IPS DF 4.7 (cell line): ENCODE results near the gene ARHGAP33.

Experiments
- DNase-seq: peaks from one replicate; pipeline ENCODE4 v3.0.0-alpha.2; 2013; ENCODE audit warnings: low spot score; ENCODE audit errors: extremely low read depth

The ARHGAP33 gene, protein sequence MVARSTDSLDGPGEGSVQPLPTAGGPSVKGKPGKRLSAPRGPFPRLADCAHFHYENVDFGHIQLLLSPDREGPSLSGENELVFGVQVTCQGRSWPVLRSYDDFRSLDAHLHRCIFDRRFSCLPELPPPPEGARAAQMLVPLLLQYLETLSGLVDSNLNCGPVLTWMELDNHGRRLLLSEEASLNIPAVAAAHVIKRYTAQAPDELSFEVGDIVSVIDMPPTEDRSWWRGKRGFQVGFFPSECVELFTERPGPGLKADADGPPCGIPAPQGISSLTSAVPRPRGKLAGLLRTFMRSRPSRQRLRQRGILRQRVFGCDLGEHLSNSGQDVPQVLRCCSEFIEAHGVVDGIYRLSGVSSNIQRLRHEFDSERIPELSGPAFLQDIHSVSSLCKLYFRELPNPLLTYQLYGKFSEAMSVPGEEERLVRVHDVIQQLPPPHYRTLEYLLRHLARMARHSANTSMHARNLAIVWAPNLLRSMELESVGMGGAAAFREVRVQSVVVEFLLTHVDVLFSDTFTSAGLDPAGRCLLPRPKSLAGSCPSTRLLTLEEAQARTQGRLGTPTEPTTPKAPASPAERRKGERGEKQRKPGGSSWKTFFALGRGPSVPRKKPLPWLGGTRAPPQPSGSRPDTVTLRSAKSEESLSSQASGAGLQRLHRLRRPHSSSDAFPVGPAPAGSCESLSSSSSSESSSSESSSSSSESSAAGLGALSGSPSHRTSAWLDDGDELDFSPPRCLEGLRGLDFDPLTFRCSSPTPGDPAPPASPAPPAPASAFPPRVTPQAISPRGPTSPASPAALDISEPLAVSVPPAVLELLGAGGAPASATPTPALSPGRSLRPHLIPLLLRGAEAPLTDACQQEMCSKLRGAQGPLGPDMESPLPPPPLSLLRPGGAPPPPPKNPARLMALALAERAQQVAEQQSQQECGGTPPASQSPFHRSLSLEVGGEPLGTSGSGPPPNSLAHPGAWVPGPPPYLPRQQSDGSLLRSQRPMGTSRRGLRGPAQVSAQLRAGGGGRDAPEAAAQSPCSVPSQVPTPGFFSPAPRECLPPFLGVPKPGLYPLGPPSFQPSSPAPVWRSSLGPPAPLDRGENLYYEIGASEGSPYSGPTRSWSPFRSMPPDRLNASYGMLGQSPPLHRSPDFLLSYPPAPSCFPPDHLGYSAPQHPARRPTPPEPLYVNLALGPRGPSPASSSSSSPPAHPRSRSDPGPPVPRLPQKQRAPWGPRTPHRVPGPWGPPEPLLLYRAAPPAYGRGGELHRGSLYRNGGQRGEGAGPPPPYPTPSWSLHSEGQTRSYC

DNA sequence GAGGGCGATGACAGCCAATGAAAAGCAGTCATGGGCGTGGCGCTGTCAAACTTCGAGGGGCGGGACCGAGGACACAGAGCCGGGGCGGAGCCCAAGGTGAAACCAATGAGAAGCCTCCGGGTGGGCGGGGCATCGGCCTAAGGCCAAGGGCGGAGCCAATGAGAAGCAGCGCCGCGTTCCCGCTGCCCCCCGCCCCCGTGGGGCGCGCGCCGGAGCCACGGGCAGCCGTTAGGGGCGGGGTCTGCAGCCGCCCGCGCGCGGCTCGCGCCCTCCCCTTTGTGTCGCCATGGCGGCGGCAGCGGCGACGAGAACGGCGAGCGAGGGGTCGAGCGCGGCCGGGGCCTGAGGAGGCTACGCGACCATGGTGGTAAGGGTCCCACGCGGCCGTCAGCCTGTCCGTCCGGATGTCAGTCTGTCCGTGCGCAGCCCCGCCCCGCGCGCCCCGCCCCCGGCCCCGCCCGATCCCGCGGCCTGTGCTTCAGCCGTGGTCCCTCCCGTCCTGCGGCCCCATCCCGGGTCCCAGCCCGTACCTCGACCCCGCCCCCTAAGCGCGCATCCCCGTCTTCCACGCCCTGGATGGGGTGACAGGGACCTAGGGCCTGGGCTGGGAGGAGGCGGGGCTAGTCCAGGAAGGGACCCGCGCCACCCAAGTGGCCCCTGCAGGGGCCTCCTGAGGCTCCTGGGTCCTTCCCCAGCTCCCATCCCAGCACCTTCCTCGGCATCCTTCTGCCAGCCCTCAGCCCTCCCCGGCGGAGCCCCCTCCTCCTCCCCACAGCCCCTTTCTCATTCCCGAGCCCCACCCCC, at the start of gene ARHGAP33:
Gene ARHGAP33, plus strand, starts transcription at position 267 of the 804 bp plus-strand sequence. Its CDS starts 95 bp downstream, at position 362.
- DNase-seq, result no peak

- DNase-seq, result no peak
These were observed 48.1 kb upstream of the ARHGAP33 start for GRCh38 chr19:35727053-35727955.

- no peak for DNase-seq
These were observed 47.2 kb upstream of the ARHGAP33 start for GRCh38 chr19:35727956-35728706.

- no peak for DNase-seq
These were observed 46.3 kb upstream of the ARHGAP33 start for GRCh38 chr19:35729021-35729420.

GRCh38 chr19:35729763-35730162, 45.6 kb upstream of the ARHGAP33 start:
- no peak for DNase-seq

- DNase-seq, result no peak
These were observed 45.0 kb upstream of the ARHGAP33 start for GRCh38 chr19:35730326-35730725.

GRCh38 chr19:35731353-35731752, 44.0 kb upstream of the ARHGAP33 start:
- no peak for DNase-seq

- DNase-seq, result no peak
These were observed 43.5 kb upstream of the ARHGAP33 start for GRCh38 chr19:35731779-35732405.

GRCh38 chr19:35732540-35733179, 42.7 kb upstream of the ARHGAP33 start:
- DNase-seq, result no peak

GRCh38 chr19:35733180-35734125, 41.9 kb upstream of the ARHGAP33 start:
- DNase-seq, result no peak

DNA sequence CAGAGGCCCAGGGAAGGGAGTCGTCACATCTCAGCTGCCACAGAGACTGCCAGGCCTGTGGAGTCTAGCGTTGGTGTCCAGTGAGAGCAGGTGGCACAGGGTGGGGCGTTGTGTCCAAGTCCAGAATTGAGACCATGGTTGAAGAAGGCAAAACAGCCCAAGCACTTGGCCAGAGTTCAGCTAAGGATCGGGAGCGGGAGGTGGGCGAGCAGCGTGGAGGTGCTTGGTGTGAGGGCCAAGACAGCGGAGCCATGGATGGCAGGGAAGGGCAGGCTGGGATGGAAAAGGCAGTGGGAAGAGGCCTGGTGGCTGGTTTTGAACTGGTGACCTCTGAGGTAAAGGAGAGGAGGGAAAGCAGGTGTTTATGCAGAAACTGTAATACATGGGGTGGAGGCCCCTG, 41.1 kb upstream of the ARHGAP33 start:
- no peak for DNase-seq

DNA sequence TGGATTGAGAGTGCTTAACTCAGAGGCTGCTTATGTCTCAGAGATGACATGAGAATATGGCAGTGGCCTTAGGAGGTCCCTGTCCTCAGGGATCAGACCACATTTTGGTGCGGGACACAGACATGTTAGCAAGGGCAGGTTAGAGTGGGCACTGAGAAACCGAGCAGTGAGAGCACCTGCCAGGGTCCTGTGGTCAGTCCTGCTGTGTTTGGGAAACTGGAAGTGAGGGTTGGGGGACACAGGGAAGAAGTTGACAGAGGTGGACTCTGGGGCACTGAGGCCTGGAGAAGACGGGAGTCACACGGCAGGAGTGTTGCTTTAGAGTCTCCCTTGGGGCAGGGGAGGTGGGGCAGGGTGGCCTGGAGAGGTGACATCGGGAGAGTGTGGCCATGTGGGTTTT, 40.5 kb upstream of the ARHGAP33 start:
- no peak for DNase-seq

GRCh38 chr19:35736913-35737886, 38.2 kb upstream of the ARHGAP33 start:
- no peak for DNase-seq

GRCh38 chr19:35738021-35738886, 37.1 kb upstream of the ARHGAP33 start:
- DNase-seq, result no peak

- no peak for DNase-seq
These were observed 36.5 kb upstream of the ARHGAP33 start for GRCh38 chr19:35738887-35739229.
